Thoracic aorta (tissue), 2 donors: Measurements from ENCODE around the gene OSTF1. TPM values are rescaled to one million over a fixed set of nuclear protein-coding genes. Genes with fewer than 3 reads are reported as not detected.

ENCODE experiments used
- ATAC-seq: fragments of 150-250 bp; one replicate; pipeline ENCODE4 v1.8.0; 2017; ENCODE audit warnings: low read depth; ENCODE audit not compliant: insufficient number of reproducible peaks, low FRiP score
- DNase-seq: peaks from one replicate; pipeline ENCODE4 v3.0.0-alpha.2; 2020; ENCODE audit warnings: low spot score
- H3K27ac ChIP-seq, 2 donors: fragments of 200-600 bp; sonication (generic); 1 replicate in 1 of 2; 2 replicates in 1 of 2; pipeline ENCODE4 v1.5.1; 2016; ENCODE audit warnings: mild to moderate bottlenecking in 2 of 2, moderate library complexity in 2 of 2
- H3K27me3 ChIP-seq: fragments of 200-600 bp; sonication (generic); replicated peaks from 2 replicates; pipeline ENCODE4 v1.6.0; 2016; ENCODE audit warnings: mild to moderate bottlenecking; ENCODE audit not compliant: insufficient read depth
- H3K36me3 ChIP-seq: fragments of 200-600 bp; sonication (generic); one replicate; pipeline ENCODE4 v1.5.1; 2016
- H3K4me1 ChIP-seq, 2 donors: fragments of 200-600 bp; sonication (generic); 1 replicate in 1 of 2; 2 replicates in 1 of 2; pipeline versions ENCODE4 v1.5.1 to v1.6.0; 2016; ENCODE audit warnings: low read depth in 2 of 2, mild to moderate bottlenecking in 1 of 2; ENCODE audit not compliant: control insufficient read depth in 1 of 2
- H3K4me3 ChIP-seq: fragments of 200-600 bp; sonication (generic); 2 replicates; pipeline ENCODE4 v1.5.1; 2016; ENCODE audit warnings: mild to moderate bottlenecking
- H3K9me3 ChIP-seq: fragments of 200-600 bp; sonication (generic); 2 replicates; pipeline ENCODE4 v1.5.1; 2016
- total RNA-seq, 2 donors: library from RNA; depleted of rRNA; stranded (reverse); fragments of >200 nt; gene quantifications; one replicate each; pipeline versions ENCODE4 v1.1.0 to v1.2.3, GENCODE V29; 2016
- TF ChIP-seq, protein P1 (sequence below): fragments of 200-600 bp; sonication (generic); IDR thresholded peaks from one replicate; pipeline ENCODE4 v1.5.1; 2019; ENCODE audit warnings: antibody characterized with exemption

Gene OSTF1
- total RNA-seq, 2 donors from 2014 or later = 16.8 to 33.9 TPM

DNA sequence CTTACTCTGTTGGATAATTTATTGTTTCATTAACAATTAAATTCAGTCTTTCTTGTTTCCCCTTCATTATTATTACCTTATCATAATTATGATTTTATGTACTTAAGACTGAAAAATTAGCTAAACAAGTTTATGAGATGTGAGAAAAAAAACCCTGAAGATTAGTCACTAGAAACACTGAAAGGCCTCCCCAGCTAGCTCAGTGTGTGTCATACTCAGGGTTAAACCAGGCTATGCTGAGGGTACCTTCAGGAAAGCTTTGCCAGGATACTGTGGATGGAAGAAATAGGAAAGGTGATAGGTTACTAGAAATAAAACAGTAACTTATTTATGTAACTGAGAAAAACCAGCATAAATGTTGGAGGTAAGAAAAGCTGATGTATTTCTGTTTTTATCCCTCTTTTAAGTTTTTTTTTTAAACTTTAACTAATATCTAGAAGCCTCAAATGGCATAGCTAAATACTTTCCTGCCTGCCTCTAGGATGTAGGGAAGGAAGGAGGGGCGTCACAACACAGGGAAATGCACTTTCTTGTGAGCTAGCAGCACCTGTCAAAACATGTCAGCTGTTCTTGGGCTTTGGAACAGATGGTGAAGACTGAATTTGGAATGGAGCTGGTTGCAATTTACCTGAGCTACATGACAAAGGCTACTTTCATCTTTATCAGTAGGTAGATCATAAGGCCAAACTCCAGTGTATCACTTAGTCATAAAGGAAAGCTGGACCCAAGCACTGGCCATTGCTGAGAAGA is 24.6 kb upstream of the OSTF1 start:
- TF ChIP-seq, protein P1, sequence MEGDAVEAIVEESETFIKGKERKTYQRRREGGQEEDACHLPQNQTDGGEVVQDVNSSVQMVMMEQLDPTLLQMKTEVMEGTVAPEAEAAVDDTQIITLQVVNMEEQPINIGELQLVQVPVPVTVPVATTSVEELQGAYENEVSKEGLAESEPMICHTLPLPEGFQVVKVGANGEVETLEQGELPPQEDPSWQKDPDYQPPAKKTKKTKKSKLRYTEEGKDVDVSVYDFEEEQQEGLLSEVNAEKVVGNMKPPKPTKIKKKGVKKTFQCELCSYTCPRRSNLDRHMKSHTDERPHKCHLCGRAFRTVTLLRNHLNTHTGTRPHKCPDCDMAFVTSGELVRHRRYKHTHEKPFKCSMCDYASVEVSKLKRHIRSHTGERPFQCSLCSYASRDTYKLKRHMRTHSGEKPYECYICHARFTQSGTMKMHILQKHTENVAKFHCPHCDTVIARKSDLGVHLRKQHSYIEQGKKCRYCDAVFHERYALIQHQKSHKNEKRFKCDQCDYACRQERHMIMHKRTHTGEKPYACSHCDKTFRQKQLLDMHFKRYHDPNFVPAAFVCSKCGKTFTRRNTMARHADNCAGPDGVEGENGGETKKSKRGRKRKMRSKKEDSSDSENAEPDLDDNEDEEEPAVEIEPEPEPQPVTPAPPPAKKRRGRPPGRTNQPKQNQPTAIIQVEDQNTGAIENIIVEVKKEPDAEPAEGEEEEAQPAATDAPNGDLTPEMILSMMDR = no peak
- no peak overlapping the region for H3K27ac ChIP-seq
- no peak for ATAC-seq

DNA sequence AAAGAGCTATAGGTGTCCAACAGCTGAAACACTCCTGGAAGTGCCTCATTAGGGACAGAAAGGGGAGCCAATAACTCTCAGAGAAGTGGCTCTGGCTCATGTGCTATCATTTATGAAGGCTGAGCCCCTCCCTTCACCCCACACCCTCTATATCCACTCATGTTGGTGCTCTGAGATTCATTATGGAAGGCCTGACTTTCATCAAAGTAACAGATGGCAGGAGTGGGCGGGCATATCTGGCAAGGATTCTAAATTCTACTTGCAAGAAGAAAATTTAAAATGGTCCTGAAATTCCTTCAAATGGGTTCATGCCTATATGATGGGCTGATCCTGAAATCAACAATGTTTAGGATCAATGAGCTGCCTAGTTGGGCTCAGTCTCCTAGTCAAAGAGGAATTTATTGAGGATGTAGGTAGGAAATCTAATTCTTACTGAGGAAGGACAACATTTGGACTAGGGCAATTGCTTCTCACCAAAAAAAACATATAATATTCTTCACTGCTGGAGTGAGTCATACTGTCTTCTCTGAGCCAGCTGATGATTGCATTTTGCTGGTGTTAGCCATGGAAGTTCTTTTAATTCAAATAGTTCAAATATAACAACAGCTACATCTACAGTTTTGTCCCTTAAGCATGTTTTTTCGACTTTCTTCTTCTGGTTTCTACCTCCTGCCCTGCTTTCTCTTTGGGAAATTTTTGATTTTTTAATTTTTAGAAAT is 23.8 kb upstream of the OSTF1 start:
- no peak for ATAC-seq
- DNase-seq = no peak
- peaks cover 7 to 8% of the 10 kb centered on the region in 2 donors for H3K4me1 ChIP-seq
- TF ChIP-seq, protein P1 = no peak
- H3K4me3 ChIP-seq = no peak overlapping the region
- no peaks in the 10 kb centered on the region for H3K9me3 ChIP-seq
- peak overlapping the region in 1 of 2 donors; percentile 2 for H3K27ac ChIP-seq
- H3K27me3 ChIP-seq = no peaks in the 10 kb centered on the region
- peaks cover 4% of the 10 kb centered on the region for H3K36me3 ChIP-seq

More for the DNA sequence above, 24.6 kb upstream of the OSTF1 start:
- Histone ChIP-seq H3K9me3 (no peaks in the 10 kb centered on the region), H3K27me3 (no peaks in the 10 kb centered on the region), H3K4me1 (peaks cover 7 to 8% of the 10 kb centered on the region in 2 donors), H3K4me3 (no peak overlapping the region), H3K36me3 (peaks cover 4% of the 10 kb centered on the region)
- no peak for DNase-seq

DNA sequence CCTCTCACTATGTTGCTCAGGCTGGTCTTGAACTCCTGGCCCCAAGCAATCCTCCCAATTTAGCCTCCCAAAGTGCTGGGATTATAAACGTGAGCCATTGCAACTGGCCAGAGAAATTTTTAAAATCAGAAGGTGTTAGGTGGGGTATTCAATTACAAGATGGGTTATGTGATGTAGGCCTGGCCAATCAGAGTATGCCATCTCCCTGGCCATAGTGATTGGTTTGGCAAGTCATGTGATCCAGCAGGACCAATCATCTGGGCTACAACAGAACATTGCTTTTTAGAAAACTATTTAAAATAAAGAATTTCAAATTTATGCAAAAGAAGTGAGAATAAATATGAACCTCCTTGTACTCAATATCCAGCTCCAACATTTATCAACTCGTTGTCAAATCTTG is 22.8 kb upstream of the OSTF1 start:
- no peak for ATAC-seq
- TF ChIP-seq, protein P1 = no peak
- no peak for DNase-seq
- H3K36me3 ChIP-seq = peaks cover 4% of the 10 kb centered on the region
- H3K4me1 ChIP-seq = peaks cover 7 to 8% of the 10 kb centered on the region in 2 donors
- H3K9me3 ChIP-seq = no peaks in the 10 kb centered on the region
- no peak overlapping the region for H3K4me3 ChIP-seq
- H3K27me3 ChIP-seq = no peaks in the 10 kb centered on the region
- no peak overlapping the region for H3K27ac ChIP-seq

DNA sequence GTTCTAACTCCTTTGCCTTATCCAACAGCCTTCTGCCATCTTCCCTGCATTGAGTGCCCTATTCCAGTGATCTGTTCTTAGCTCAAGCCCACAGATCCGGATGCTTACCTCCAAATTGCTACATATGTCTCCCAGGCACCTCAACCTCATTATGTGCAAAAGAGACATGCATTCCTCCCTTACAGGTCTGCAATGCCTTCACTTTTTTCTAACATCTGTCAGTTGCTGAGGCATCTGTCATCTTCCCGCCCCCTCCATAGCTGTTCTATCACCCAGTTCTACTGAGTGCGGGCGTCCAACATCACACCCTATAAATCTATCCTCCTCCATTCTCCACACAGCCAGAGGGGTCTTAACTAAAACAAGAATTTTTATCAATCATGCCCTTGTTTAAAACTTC is 20.4 kb upstream of the OSTF1 start:
- ATAC-seq (no peak), DNase-seq (no peak)
- no peak overlapping the region for H3K27ac ChIP-seq
- H3K4me1 ChIP-seq = peaks cover 7 to 8% of the 10 kb centered on the region in 2 donors
- TF ChIP-seq, protein P1 = no peak
- no peaks in the 10 kb centered on the region for H3K9me3 ChIP-seq
- no peak overlapping the region for H3K4me3 ChIP-seq
- no peaks in the 10 kb centered on the region for H3K27me3 ChIP-seq
- H3K36me3 ChIP-seq = peaks cover 3% of the 10 kb centered on the region

DNA sequence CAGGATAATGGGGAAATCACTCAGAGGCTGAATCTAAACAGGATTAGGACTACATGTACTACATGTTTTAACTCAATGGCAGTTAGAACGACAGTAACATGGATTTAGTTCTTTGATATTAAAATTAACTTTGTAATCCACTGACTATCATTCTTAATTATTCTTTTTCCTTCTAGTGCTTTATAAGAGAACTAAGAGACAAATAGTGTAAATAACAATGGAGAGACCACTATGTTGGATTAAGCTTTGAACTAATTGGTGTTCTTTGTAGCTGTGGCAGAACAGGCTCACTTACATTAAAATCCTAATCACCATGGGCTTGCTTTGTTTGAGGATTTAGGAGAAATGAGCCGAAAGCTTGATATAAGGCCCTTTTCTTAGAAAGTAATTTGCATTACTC is 19.1 kb upstream of the OSTF1 start:
- H3K9me3 ChIP-seq = no peaks in the 10 kb centered on the region
- peaks cover 7 to 8% of the 10 kb centered on the region in 2 donors for H3K4me1 ChIP-seq
- DNase-seq (no peak), ATAC-seq (no peak)
- TF ChIP-seq, protein P1 = no peak
- H3K4me3 ChIP-seq = no peak overlapping the region
- H3K36me3 ChIP-seq = peaks cover 3% of the 10 kb centered on the region
- no peak overlapping the region for H3K27ac ChIP-seq
- no peaks in the 10 kb centered on the region for H3K27me3 ChIP-seq
